Sigmoid colon (tissue), 7 donors: Measurements from ENCODE around the gene AHSP. TPM values are rescaled to one million over a fixed set of nuclear protein-coding genes. Genes with fewer than 3 reads are reported as not detected.
"Not testable (repeated sequence)": the region's sequence is repeated elsewhere in the genome, so short reads cannot be mapped to it uniquely, and the experiment has no call there.

ENCODE experiments used
- DNase-seq: peaks from one replicate; pipeline ENCODE4 v3.0.0-alpha.2; 2019
- H3K27ac ChIP-seq, 4 donors: fragments of 200-600 bp; sonication (generic); one replicate each; pipeline ENCODE4 v1.5.1; 2016 to 2019; ENCODE audit warnings: mild to moderate bottlenecking in 1 of 4
- H3K27me3 ChIP-seq, 3 donors: fragments of 200-600 bp; sonication (generic); one replicate each; pipeline ENCODE4 v1.5.1; 2019; ENCODE audit warnings: mild to moderate bottlenecking in 1 of 3
- H3K36me3 ChIP-seq, 4 donors: fragments of 200-600 bp; sonication (generic); one replicate each; pipeline ENCODE4 v1.5.1; 2016 to 2019
- H3K4me1 ChIP-seq, 4 donors: fragments of 200-600 bp; sonication (generic); one replicate each; pipeline ENCODE4 v1.5.1; 2017 to 2019
- H3K4me3 ChIP-seq, 4 donors: fragments of 200-600 bp; sonication (generic); one replicate each; pipeline ENCODE4 v1.5.1; 2017 to 2019; ENCODE audit warnings: mild to moderate bottlenecking in 2 of 4, moderate library complexity in 1 of 4
- H3K9me3 ChIP-seq, 4 donors: fragments of 200-600 bp in 3 of 4; sonication (generic) in 3 of 4; one replicate each; pipeline versions ENCODE4 v1.5.1 to v1.6.1; 2013 to 2019
- CTCF ChIP-seq, 4 experiments: fragments of 450-650 bp in 3 of 4; fragments of 200-600 bp in 1 of 4; IDR thresholded peaks; one replicate each; pipeline ENCODE4 v1.5.1; 2016 to 2019; ENCODE audit warnings: antibody characterized with exemption in 4 of 4, mild to moderate bottlenecking in 3 of 4, moderate library complexity in 2 of 4
- EP300 ChIP-seq, 4 donors: sonication (generic); formaldehyde crosslinking; IDR thresholded peaks; one replicate each; pipeline ENCODE4 v1.6.1; 2017; ENCODE audit warnings: antibody characterized with exemption in 4 of 4
- POLR2A ChIP-seq, 2 donors: fragments of 450-650 bp; IDR thresholded peaks; one replicate each; pipeline ENCODE4 v1.6.1; 2016; ENCODE audit warnings: antibody characterized with exemption in 2 of 2, mild to moderate bottlenecking in 2 of 2, moderate library complexity in 2 of 2
- POLR2AphosphoS5 ChIP-seq, 4 donors: sonication (generic); formaldehyde crosslinking; IDR thresholded peaks; one replicate each; pipeline ENCODE4 v1.6.1; 2017; ENCODE audit warnings: antibody characterized with exemption in 4 of 4
- WGBS, 2 donors: extraction: QIAGEN DNeasy Blood & Tissue Kit; methylation state at CpG; one replicate each; pipeline ENCODE4 v1.1.7; 2013; 5-methylcytosine and 5-hydroxymethylcytosine counted together
- intact Hi-C: fragments of 100-400 bp; cut with DNase I; formaldehyde crosslinking; loops from one replicate; pipeline ENCODE4 v1.15.1; 2023
- polyA plus RNA-seq, 3 donors: library from polyadenylated mRNA; stranded (reverse); fragments of 200-250 nt; gene quantifications; one replicate each; pipeline ENCODE4 v1.2.3, GENCODE V29; 2013
- total RNA-seq, 4 donors: library from RNA; depleted of rRNA; stranded (reverse); fragments of >200 nt; gene quantifications; one replicate each; pipeline ENCODE4 v1.1.0, GENCODE V29; 2016
- donor health status: healthy with polysubstance abuse.
- donor health status: Bipolar disorder and iron deficiency.
- donor health status: healthy.

Gene AHSP
- total and polyA plus RNA-seq, 7 donors, result not detected

DNA sequence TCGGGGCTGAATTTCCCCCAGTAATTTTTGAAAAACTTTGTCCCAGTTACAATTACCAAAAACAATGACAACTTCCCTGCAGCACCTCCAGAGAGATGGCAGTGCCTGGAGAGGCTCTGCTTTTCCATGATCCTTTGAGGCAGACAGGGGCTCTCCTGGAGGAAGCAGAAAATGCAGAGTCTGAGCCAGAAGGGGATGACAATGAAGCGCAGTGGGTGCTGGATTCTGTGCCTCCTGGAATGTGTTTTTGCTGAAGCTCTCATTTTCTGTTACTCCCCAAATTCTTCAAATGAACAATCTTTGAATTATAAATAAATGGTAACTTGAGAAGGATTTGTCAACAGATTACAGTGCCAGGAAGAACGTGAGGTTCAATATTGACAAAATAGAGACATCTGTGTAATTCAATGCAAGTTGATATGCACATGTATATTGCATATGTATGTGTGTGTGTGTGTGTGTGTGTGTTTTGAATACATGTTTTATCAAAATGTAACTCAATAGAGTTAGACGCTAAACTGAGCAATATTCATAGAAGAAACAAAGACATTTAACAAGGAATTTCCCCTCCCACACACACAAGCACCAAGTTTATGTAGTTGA is 9.8 kb upstream of the AHSP start:
- H3K27ac ChIP-seq, result no peak overlapping the region
- TF ChIP-seq CTCF (IDR thresholded peaks at IDR 0.05) (no peak), POLR2AphosphoS5 (IDR thresholded peaks at IDR 0.05) (no peak), POLR2A (IDR thresholded peaks at IDR 0.05) (no peak), EP300 (IDR thresholded peaks at IDR 0.05) (no peak)
- WGBS, 2 donors, result 80 to 81% methylated on average over 4 of the region's 4 CpGs
- H3K4me1 ChIP-seq, result no peaks in the 10 kb centered on the region
- H3K9me3 ChIP-seq, result no peaks in the 10 kb centered on the region
- intact Hi-C loops, result no loop called here
- H3K4me3 ChIP-seq, result no peak overlapping the region
- no peaks in the 10 kb centered on the region for H3K27me3 ChIP-seq
- no peak for DNase-seq
- H3K36me3 ChIP-seq, result no peaks in the 10 kb centered on the region

- DNase-seq, result no peak
- Histone ChIP-seq H3K9me3 (no peaks in the 10 kb centered on the region), H3K4me3 (no peak overlapping the region), H3K36me3 (no peaks in the 10 kb centered on the region), H3K27ac (no peak overlapping the region), H3K27me3 (no peaks in the 10 kb centered on the region), H3K4me1 (no peaks in the 10 kb centered on the region)
- TF ChIP-seq POLR2AphosphoS5 (IDR thresholded peaks at IDR 0.05), result no peak
- no peak for TF ChIP-seq EP300 (IDR thresholded peaks at IDR 0.05)
- TF ChIP-seq POLR2A (IDR thresholded peaks at IDR 0.05), result no peak
- no peak for TF ChIP-seq CTCF (IDR thresholded peaks at IDR 0.05)
- WGBS, 2 donors, result 71 to 82% methylated on average over 2 of the region's 2 CpGs
- intact Hi-C loops, result no loop called here
Measured at GRCh38 chr16:31519759-31520431, 7.8 kb upstream of the AHSP start.

DNA sequence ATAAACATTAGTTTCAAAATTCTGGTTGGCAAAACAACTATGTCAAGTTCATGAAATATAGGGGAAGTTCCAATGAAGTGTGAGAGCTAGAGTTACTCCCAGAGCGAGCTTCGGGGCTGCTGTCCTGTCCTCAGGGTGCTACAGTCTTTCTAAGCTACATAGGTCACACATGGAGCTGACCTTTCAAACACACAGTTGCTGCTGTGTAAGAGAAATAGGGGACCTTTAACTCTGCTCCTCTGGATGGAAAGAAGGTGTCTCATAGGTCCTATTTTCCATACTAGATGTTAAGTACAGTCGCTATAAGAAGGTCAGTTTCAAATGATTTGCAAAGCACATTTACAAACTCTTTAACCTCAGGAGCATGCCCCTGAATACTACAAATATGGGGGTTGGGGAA is 6.3 kb upstream of the AHSP start:
- H3K4me1 ChIP-seq, result no peaks in the 10 kb centered on the region
- H3K36me3 ChIP-seq, result no peaks in the 10 kb centered on the region
- no peak overlapping the region for H3K4me3 ChIP-seq
- DNase-seq, result no peak
- no peaks in the 10 kb centered on the region for H3K27me3 ChIP-seq
- TF ChIP-seq POLR2A (IDR thresholded peaks at IDR 0.05), result no peak
- TF ChIP-seq POLR2AphosphoS5 (IDR thresholded peaks at IDR 0.05), result no peak
- TF ChIP-seq CTCF (IDR thresholded peaks at IDR 0.05), result no peak
- no peak for TF ChIP-seq EP300 (IDR thresholded peaks at IDR 0.05)
- H3K27ac ChIP-seq, result no peak overlapping the region
- H3K9me3 ChIP-seq, result no peaks in the 10 kb centered on the region
- intact Hi-C loops, result no loop called here
- 75 to 91% methylated on average over 3 of the region's 3 CpGs for WGBS, 2 donors

DNA sequence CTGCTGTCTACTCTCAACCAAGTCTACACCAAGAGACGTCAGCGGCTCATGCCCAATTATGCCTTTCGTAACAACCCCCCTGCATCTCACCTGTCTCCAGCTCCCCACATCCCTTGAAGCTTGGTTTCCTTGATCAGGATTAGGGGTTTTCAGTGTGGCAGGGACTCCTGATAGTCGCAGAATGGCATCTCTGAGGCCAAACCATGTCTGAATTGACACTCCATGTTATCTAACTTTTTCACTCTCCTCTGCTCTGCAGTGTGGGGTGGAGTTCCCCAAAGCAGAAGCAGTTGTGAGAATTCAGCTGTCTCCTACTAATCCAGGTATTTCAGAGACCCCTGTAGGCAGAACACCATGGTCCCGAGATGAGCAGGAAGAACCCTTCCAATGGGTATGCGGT is 5.6 kb upstream of the AHSP start:
- DNase-seq, result no peak
- WGBS, 2 donors, result 91 to 92% methylated on average over 6 of the region's 6 CpGs
- TF ChIP-seq CTCF (IDR thresholded peaks at IDR 0.05), result no peak
- no peak for TF ChIP-seq EP300 (IDR thresholded peaks at IDR 0.05)
- TF ChIP-seq POLR2AphosphoS5 (IDR thresholded peaks at IDR 0.05), result no peak
- TF ChIP-seq POLR2A (IDR thresholded peaks at IDR 0.05), result no peak
- Histone ChIP-seq H3K4me1 (no peaks in the 10 kb centered on the region), H3K36me3 (no peaks in the 10 kb centered on the region), H3K27me3 (peaks cover 0 to under 1% (median 0%) of the 10 kb centered on the region in 3 donors), H3K4me3 (no peak overlapping the region), H3K9me3 (no peaks in the 10 kb centered on the region), H3K27ac (no peak overlapping the region)
- intact Hi-C loops, result no loop called here

GRCh38 chr16:31523768-31524167 is 3.9 kb upstream of the AHSP start:
- H3K27ac ChIP-seq, DNase-seq, H3K4me3 ChIP-seq, H3K4me1 ChIP-seq, H3K36me3 ChIP-seq, intact Hi-C loops, H3K9me3 ChIP-seq: not testable (repeated sequence)
- WGBS, 2 donors, result 39 to 69% methylated on average over 3 of the region's 6 CpGs
- H3K27me3 ChIP-seq, result peaks cover 0 to 15% (median 4%) of the 10 kb centered on the region in 3 donors
